GM21723 (cell line): ENCODE results near the gene RGS6.

Experiments used
- ATAC-seq: cut with Tn5 transposase; IDR thresholded peaks from one replicate; pipeline ENCODE4 v1.9.1; 2021; ENCODE audit warnings: mild to moderate bottlenecking, moderate library complexity; ENCODE audit not compliant: unreplicated experiment

Gene RGS6

GRCh38 chr14:72303930-72304329, 371.7 kb downstream of the RGS6 start:
- no peak for ATAC-seq

GRCh38 chr14:72305561-72305960, 373.3 kb downstream of the RGS6 start:
- ATAC-seq: no peak

- ATAC-seq: no peak
These were observed 376.8 kb downstream of the RGS6 start for GRCh38 chr14:72308967-72309485.

- no peak for ATAC-seq
These were observed 378.9 kb downstream of the RGS6 start for GRCh38 chr14:72311116-72311515.

- no peak for ATAC-seq
These were observed 379.3 kb downstream of the RGS6 start for GRCh38 chr14:72311516-72311915.

GRCh38 chr14:72314808-72315435, 382.7 kb downstream of the RGS6 start:
- no peak for ATAC-seq

- ATAC-seq: no peak
These were observed 383.5 kb downstream of the RGS6 start for GRCh38 chr14:72315714-72316113.

GRCh38 chr14:72318648-72319047, 386.4 kb downstream of the RGS6 start:
- ATAC-seq: no peak

GRCh38 chr14:72332046-72332445, 399.8 kb downstream of the RGS6 start:
- no peak for ATAC-seq

- ATAC-seq: no peak
These were observed 400.6 kb downstream of the RGS6 start for GRCh38 chr14:72332871-72333270.

- ATAC-seq: no peak
These were observed 401.1 kb downstream of the RGS6 start for GRCh38 chr14:72333357-72333756.

GRCh38 chr14:72336311-72336980, 404.2 kb downstream of the RGS6 start:
- ATAC-seq: no peak

- ATAC-seq: no peak
These were observed 409.0 kb downstream of the RGS6 start for GRCh38 chr14:72341237-72341636.

GRCh38 chr14:72341686-72342085, 409.5 kb downstream of the RGS6 start:
- ATAC-seq: no peak

- no peak for ATAC-seq
These were observed 414.9 kb downstream of the RGS6 start for GRCh38 chr14:72347118-72347517.

GRCh38 chr14:72350215-72350614, 418.0 kb downstream of the RGS6 start:
- no peak for ATAC-seq

- ATAC-seq: no peak
These were observed 419.8 kb downstream of the RGS6 start for GRCh38 chr14:72352012-72352411.

- ATAC-seq: no peak
These were observed 434.4 kb downstream of the RGS6 start for GRCh38 chr14:72366619-72367018.

GRCh38 chr14:72369106-72369505, 436.9 kb downstream of the RGS6 start:
- no peak for ATAC-seq

GRCh38 chr14:72377016-72377415, 444.8 kb downstream of the RGS6 start:
- no peak for ATAC-seq

- no peak for ATAC-seq
These were observed 448.2 kb downstream of the RGS6 start for GRCh38 chr14:72380456-72380855.

- ATAC-seq: no peak
These were observed 451.6 kb downstream of the RGS6 start for GRCh38 chr14:72383865-72384264.

GRCh38 chr14:72387726-72388125, 455.5 kb downstream of the RGS6 start:
- no peak for ATAC-seq
